WI38 (cell line): Measurements from ENCODE around the gene FGF11.

ENCODE experiments used
- H3K4me3 ChIP-seq: 2 replicates; pipeline ENCODE4 v1.5.1; 2011; ENCODE audit warnings: low read depth, mild to moderate bottlenecking, control low read depth, low read length
- CTCF ChIP-seq: IDR thresholded peaks from 2 replicates; pipeline ENCODE4 v1.5.1; 2012; ENCODE audit warnings: low read depth, mild to moderate bottlenecking, control low read depth, low read length

FGF11 gene

GRCh38 chr17:7486181-7486580, 46.9 kb downstream of the FGF11 start:
- TF ChIP-seq CTCF, result no peak
- peak overlapping the region; percentile 88 for H3K4me3 ChIP-seq

- no peak overlapping the region for H3K4me3 ChIP-seq
- no peak for TF ChIP-seq CTCF
Measured at GRCh38 chr17:7490144-7490543, 50.8 kb downstream of the FGF11 start.

GRCh38 chr17:7491583-7491982, 52.3 kb downstream of the FGF11 start:
- no peak overlapping the region for H3K4me3 ChIP-seq
- no peak for TF ChIP-seq CTCF

GRCh38 chr17:7493941-7494340, 54.6 kb downstream of the FGF11 start:
- no peak overlapping the region for H3K4me3 ChIP-seq
- no peak for TF ChIP-seq CTCF
